HEK293 (cell line): ENCODE measurements around the gene DSCAM.

ENCODE experiments used
- CTCF ChIA-PET: fragments of 350-600 bp; formaldehyde crosslinking; extraction: SDS; loops from one replicate; lab custom pipeline; 2021; ENCODE audit warnings: antibody characterized with exemption; lab: Yijun Ruan, JAX
- POLR2A ChIA-PET: fragments of 300-600 bp; formaldehyde crosslinking; extraction: SDS; loops from one replicate; lab custom pipeline; 2020; ENCODE audit warnings: antibody characterized with exemption, inconsistent platforms; lab: Yijun Ruan, JAX
- H3K27ac ChIP-seq: fragments of 200-500 bp; sonication (Bioruptor generic); 2 replicates; pipeline ENCODE4 v1.5.1; 2014; ENCODE audit warnings: low read depth, low read length, control low read depth, inconsistent platforms; ENCODE audit errors: extremely low read depth
- H3K36me3 ChIP-seq, 2 experiments: fragments of 200-500 bp in 1 of 2; sonication (Bioruptor generic) in 1 of 2; 1 replicate in 1 of 2; 2 replicates in 1 of 2; pipeline ENCODE4 v1.5.1; 2014 to 2017; ENCODE audit warnings: inconsistent platforms in 2 of 2, low read length in 2 of 2; ENCODE audit not compliant: control insufficient read depth in 2 of 2, insufficient read depth in 1 of 2
- H3K4me1 ChIP-seq: fragments of 200-500 bp; sonication (Bioruptor generic); 2 replicates; pipeline ENCODE4 v1.5.1; 2014; ENCODE audit warnings: mild to moderate bottlenecking, low read length, inconsistent platforms; ENCODE audit not compliant: control insufficient read depth, insufficient read depth
- H3K4me3 ChIP-seq: 2 replicates; pipeline ENCODE4 v1.5.1; 2011; ENCODE audit warnings: low read depth, mild to moderate bottlenecking, control low read depth, low read length, moderate library complexity
- H3K9me3 ChIP-seq: fragments of 200-500 bp; sonication (Bioruptor generic); 2 replicates; pipeline ENCODE4 v1.5.1; 2014; ENCODE audit warnings: low read depth, low read length, inconsistent platforms; ENCODE audit not compliant: control insufficient read depth, insufficient read depth
- EGR2 ChIP-seq: fragments of 450-650 bp; formaldehyde crosslinking; IDR thresholded peaks from 2 replicates; pipeline ENCODE4 v1.5.1; 2016; ENCODE audit warnings: low read depth, missing biosample characterization, missing genetic modification characterization
- GFI1B ChIP-seq: fragments of 450-650 bp; formaldehyde crosslinking; IDR thresholded peaks from 2 replicates; pipeline ENCODE4 v1.5.1; 2016; ENCODE audit warnings: missing biosample characterization, missing genetic modification characterization
- TCF7L2 ChIP-seq: IDR thresholded peaks from 2 replicates; pipeline ENCODE4 v1.6.1; 2011; ENCODE audit warnings: low read depth, mild to moderate bottlenecking, inconsistent platforms, low read length, moderate library complexity, borderline replicate concordance
- ZBTB17 ChIP-seq: fragments of 450-650 bp; formaldehyde crosslinking; IDR thresholded peaks from 2 replicates; pipeline ENCODE4 v1.5.1; 2016; ENCODE audit warnings: missing biosample characterization, missing genetic modification characterization
- ZBTB44 ChIP-seq: fragments of 450-650 bp; IDR thresholded peaks from 2 replicates; pipeline ENCODE4 v1.5.1; 2018; ENCODE audit warnings: missing biosample characterization, mild to moderate bottlenecking, missing genetic modification characterization
- ZBTB48 ChIP-seq: fragments of 450-650 bp; formaldehyde crosslinking; IDR thresholded peaks from 2 replicates; pipeline ENCODE4 v1.5.1; 2016; ENCODE audit warnings: missing biosample characterization, missing genetic modification characterization
- ZBTB49 ChIP-seq: fragments of 450-650 bp; formaldehyde crosslinking; IDR thresholded peaks from 2 replicates; pipeline ENCODE4 v1.5.1; 2016; ENCODE audit warnings: missing biosample characterization, missing genetic modification characterization, low read depth
- ZBTB7A ChIP-seq: fragments of 450-650 bp; formaldehyde crosslinking; IDR thresholded peaks from 2 replicates; pipeline ENCODE4 v1.5.1; 2016; ENCODE audit warnings: low read depth, missing biosample characterization, missing genetic modification characterization
- ZNF121 ChIP-seq: fragments of 450-650 bp; formaldehyde crosslinking; IDR thresholded peaks from 2 replicates; pipeline ENCODE4 v1.5.1; 2016; ENCODE audit warnings: missing biosample characterization, missing genetic modification characterization
- ZNF184 ChIP-seq: fragments of 450-650 bp; IDR thresholded peaks from 2 replicates; pipeline ENCODE4 v1.5.1; 2018; ENCODE audit warnings: missing biosample characterization, mild to moderate bottlenecking, missing genetic modification characterization
- ZNF223 ChIP-seq: fragments of 450-650 bp; formaldehyde crosslinking; IDR thresholded peaks from 2 replicates; pipeline ENCODE4 v1.5.1; 2016; ENCODE audit warnings: missing biosample characterization, missing genetic modification characterization
- ZNF335 ChIP-seq: fragments of 450-650 bp; formaldehyde crosslinking; conservative IDR thresholded peaks from 2 replicates; pipeline ENCODE4 v1.5.1; 2016; ENCODE audit warnings: missing biosample characterization, missing genetic modification characterization
- ZNF416 ChIP-seq: fragments of 450-650 bp; formaldehyde crosslinking; IDR thresholded peaks from 2 replicates; pipeline ENCODE4 v1.5.1; 2016; ENCODE audit warnings: missing biosample characterization, missing genetic modification characterization
- ZNF510 ChIP-seq: fragments of 450-650 bp; formaldehyde crosslinking; IDR thresholded peaks from 2 replicates; pipeline ENCODE4 v1.5.1; 2018; ENCODE audit warnings: mild to moderate bottlenecking, missing genetic modification characterization, missing biosample characterization; ENCODE audit not compliant: insufficient replicate concordance
- ZNF529 ChIP-seq: fragments of 450-650 bp; formaldehyde crosslinking; IDR thresholded peaks from 2 replicates; pipeline ENCODE4 v1.5.1; 2017; ENCODE audit warnings: missing genetic modification characterization, missing biosample characterization; ENCODE audit not compliant: insufficient replicate concordance
- ZNF549 ChIP-seq: fragments of 450-650 bp; IDR thresholded peaks from 2 replicates; pipeline ENCODE4 v1.5.1; 2018; ENCODE audit warnings: missing biosample characterization, missing genetic modification characterization, mild to moderate bottlenecking, inconsistent platforms, moderate library complexity
- TF ChIP-seq, protein P1 (sequence below): fragments of 450-650 bp; formaldehyde crosslinking; conservative IDR thresholded peaks from 2 replicates; pipeline ENCODE4 v1.5.1; 2016; ENCODE audit warnings: low read depth, missing biosample characterization, missing genetic modification characterization

Gene DSCAM

DNA sequence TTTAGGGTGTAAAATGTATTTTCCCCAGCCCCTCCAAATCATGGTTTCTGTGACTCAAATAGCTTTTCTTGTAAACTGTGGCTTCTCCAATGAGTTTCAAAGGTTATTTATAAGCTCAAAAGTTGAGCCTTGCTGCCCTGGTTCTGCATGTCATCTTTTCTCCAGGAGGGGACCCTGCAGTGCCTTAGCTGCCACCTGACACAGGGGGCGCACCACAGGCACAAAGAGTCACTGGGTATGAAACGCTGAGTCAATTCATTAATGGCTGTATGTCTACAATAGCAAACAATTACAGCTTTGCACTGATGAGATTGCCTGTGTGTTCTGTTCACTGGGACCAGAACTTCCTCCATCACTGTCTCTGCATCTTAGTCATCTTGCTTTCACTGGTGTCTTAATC, 878.9 kb downstream of the DSCAM start (continued):
- TF ChIP-seq, protein P1, sequence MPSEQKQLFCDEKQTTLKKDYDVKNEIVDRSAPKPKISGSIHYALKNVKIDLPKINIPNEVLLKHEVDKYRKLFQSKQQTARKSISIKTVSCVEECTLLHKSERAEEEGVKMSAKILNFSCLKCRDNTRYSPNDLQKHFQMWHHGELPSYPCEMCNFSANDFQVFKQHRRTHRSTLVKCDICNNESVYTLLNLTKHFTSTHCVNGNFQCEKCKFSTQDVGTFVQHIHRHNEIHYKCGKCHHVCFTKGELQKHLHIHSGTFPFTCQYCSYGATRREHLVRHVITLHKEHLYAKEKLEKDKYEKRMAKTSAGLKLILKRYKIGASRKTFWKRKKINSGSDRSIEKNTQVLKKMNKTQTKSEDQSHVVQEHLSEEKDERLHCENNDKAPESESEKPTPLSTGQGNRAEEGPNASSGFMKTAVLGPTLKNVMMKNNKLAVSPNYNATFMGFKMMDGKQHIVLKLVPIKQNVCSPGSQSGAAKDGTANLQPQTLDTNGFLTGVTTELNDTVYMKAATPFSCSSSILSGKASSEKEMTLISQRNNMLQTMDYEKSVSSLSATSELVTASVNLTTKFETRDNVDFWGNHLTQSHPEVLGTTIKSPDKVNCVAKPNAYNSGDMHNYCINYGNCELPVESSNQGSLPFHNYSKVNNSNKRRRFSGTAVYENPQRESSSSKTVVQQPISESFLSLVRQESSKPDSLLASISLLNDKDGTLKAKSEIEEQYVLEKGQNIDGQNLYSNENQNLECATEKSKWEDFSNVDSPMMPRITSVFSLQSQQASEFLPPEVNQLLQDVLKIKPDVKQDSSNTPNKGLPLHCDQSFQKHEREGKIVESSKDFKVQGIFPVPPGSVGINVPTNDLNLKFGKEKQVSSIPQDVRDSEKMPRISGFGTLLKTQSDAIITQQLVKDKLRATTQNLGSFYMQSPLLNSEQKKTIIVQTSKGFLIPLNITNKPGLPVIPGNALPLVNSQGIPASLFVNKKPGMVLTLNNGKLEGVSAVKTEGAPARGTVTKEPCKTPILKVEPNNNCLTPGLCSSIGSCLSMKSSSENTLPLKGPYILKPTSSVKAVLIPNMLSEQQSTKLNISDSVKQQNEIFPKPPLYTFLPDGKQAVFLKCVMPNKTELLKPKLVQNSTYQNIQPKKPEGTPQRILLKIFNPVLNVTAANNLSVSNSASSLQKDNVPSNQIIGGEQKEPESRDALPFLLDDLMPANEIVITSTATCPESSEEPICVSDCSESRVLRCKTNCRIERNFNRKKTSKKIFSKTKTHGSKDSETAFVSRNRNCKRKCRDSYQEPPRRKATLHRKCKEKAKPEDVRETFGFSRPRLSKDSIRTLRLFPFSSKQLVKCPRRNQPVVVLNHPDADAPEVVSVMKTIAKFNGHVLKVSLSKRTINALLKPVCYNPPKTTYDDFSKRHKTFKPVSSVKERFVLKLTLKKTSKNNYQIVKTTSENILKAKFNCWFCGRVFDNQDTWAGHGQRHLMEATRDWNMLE (tag by site-specific recombination) = no peak
- no peak for TF ChIP-seq ZBTB48 (tag by site-specific recombination)

GRCh38 chr21:39966786-39967185, 880.2 kb downstream of the DSCAM start:
- ChIA-PET POLR2A (no interaction called here), CTCF (no interaction called here)
- no peak overlapping the region for H3K4me3 ChIP-seq
- H3K9me3 ChIP-seq = no peaks in the 10 kb centered on the region
- H3K36me3 ChIP-seq = no peaks in the 10 kb centered on the region
- TF ChIP-seq ZNF223 (tag by site-specific recombination) (no peak), ZNF335 (tag by site-specific recombination) (no peak), EGR2 (no peak), ZBTB7A (tag by site-specific recombination) (no peak), ZNF510 (tag by site-specific recombination) (no peak), ZBTB49 (tag by site-specific recombination) (no peak), ZNF121 (no peak), TCF7L2 (no peak), ZBTB44 (no peak), ZNF184 (tag by site-specific recombination) (no peak), GFI1B (tag by site-specific recombination) (no peak), ZNF416 (tag by site-specific recombination) (no peak), ZNF549 (tag by site-specific recombination) (no peak), ZBTB17 (no peak), ZNF529 (no peak)
- H3K27ac ChIP-seq = no peak overlapping the region
- H3K4me1 ChIP-seq = no peaks in the 10 kb centered on the region
